Activated CD4-positive, alpha-beta memory T cell treated with anti-CD3 and anti-CD28 coated beads for 36 hours (primary cell): ENCODE measurements around the gene AMZ1. TPM values are rescaled to one million over a fixed set of nuclear protein-coding genes. Genes with fewer than 3 reads are reported as not detected.

Experiments used
- CTCF ChIA-PET: fragments of 350-600 bp; sonication (Branson Sonifier 250); formaldehyde crosslinking; loops from one replicate; lab custom pipeline; 2021; ENCODE audit warnings: antibody characterized with exemption, inconsistent platforms; lab: Charles Lee
- POLR2A ChIA-PET: fragments of 350-600 bp; sonication (Branson Sonifier 250); formaldehyde crosslinking; loops from one replicate; lab custom pipeline; 2021; ENCODE audit warnings: antibody characterized with exemption; lab: Charles Lee
- DNase-seq: peaks from one replicate; pipeline ENCODE4 v3.0.0-alpha.2; 2020
- H3K27ac Mint-ChIP-seq: one replicate; pipeline ENCODE4 v1.8.0; 2021; ENCODE audit warnings: mixed read lengths
- H3K27me3 Mint-ChIP-seq: one replicate; pipeline ENCODE4 v1.8.0; 2021; ENCODE audit warnings: mixed read lengths
- H3K36me3 Mint-ChIP-seq: one replicate; pipeline ENCODE4 v1.8.0; 2021; ENCODE audit warnings: mixed read lengths
- H3K4me1 Mint-ChIP-seq: one replicate; pipeline ENCODE4 v1.8.0; 2021; ENCODE audit warnings: low read depth, mixed read lengths
- H3K4me3 Mint-ChIP-seq: one replicate; pipeline ENCODE4 v1.8.0; 2021; ENCODE audit warnings: mild to moderate bottlenecking, mixed read lengths
- H3K9me3 Mint-ChIP-seq: one replicate; pipeline ENCODE4 v1.8.0; 2021; ENCODE audit warnings: mixed read lengths
- intact Hi-C: fragments of 100-400 bp; cut with micrococcal nuclease; formaldehyde crosslinking; loops from one replicate; pipeline ENCODE4 v1.15.1; 2023
- total RNA-seq, 2 experiments: library from RNA; stranded (reverse); gene quantifications; one replicate each; pipeline ENCODE4 v1.2.3, GENCODE V29; 2021

Gene AMZ1
- total RNA-seq: under 1 TPM; 0.83 to 0.94 TPM

GRCh38 chr7:2687881-2688318, at the start of gene AMZ1:
Gene AMZ1, plus strand, starts transcription at chr7:2688202. Its CDS starts 12,250 bp downstream, at chr7:2700452.
- Mint-ChIP-seq H3K36me3 (no peaks in the 10 kb centered on the region), H3K27ac (no peak within 1 kb of the TSS), H3K4me1 (peaks cover 6% of the 10 kb centered on the region), H3K9me3 (no peaks in the 10 kb centered on the region), H3K27me3 (peaks cover 33% of the 10 kb centered on the region), H3K4me3 (no peak within 1 kb of the TSS)
- intact Hi-C loops: no loop called here
- POLR2A ChIA-PET: interaction anchor here (0.6 kb wide), 1 partner anchor 1448 kb away, joined by 4 read pairs; no protein-coding TSS in a partner anchor
- CTCF ChIA-PET: interaction anchor here (1.0 kb wide), 1 partner anchor 22 kb away, joined by 4 read pairs; no protein-coding TSS in a partner anchor
- DNase-seq: no peak

- ChIA-PET POLR2A (no interaction called here), CTCF (no interaction called here)
- H3K27ac Mint-ChIP-seq: no peak overlapping the region
- H3K36me3 Mint-ChIP-seq: no peaks in the 10 kb centered on the region
- H3K4me1 Mint-ChIP-seq: peaks cover 9% of the 10 kb centered on the region
- DNase-seq: no peak
- no peaks in the 10 kb centered on the region for H3K27me3 Mint-ChIP-seq
- intact Hi-C loops: no loop called here
- H3K4me3 Mint-ChIP-seq: no peak overlapping the region
- no peaks in the 10 kb centered on the region for H3K9me3 Mint-ChIP-seq
These were observed 49.6 kb upstream of the AMZ1 start for GRCh38 chr7:2638224-2638991.

- no peak for DNase-seq
- H3K36me3 Mint-ChIP-seq: no peaks in the 10 kb centered on the region
- intact Hi-C loops: no loop called here
- peaks cover under 1% of the 10 kb centered on the region for H3K4me1 Mint-ChIP-seq
- ChIA-PET POLR2A (no interaction called here), CTCF (no interaction called here)
- no peaks in the 10 kb centered on the region for H3K9me3 Mint-ChIP-seq
- no peak overlapping the region for H3K4me3 Mint-ChIP-seq
- H3K27ac Mint-ChIP-seq: no peak overlapping the region
- H3K27me3 Mint-ChIP-seq: no peaks in the 10 kb centered on the region
These were observed 48.8 kb upstream of the AMZ1 start for GRCh38 chr7:2639181-2639681.

- H3K27ac Mint-ChIP-seq: no peak overlapping the region
- intact Hi-C loops: no loop called here
- H3K36me3 Mint-ChIP-seq: no peaks in the 10 kb centered on the region
- H3K27me3 Mint-ChIP-seq: no peaks in the 10 kb centered on the region
- no peak for DNase-seq
- ChIA-PET POLR2A (no interaction called here), CTCF (no interaction called here)
- no peaks in the 10 kb centered on the region for H3K9me3 Mint-ChIP-seq
- peaks cover 6% of the 10 kb centered on the region for H3K4me1 Mint-ChIP-seq
- H3K4me3 Mint-ChIP-seq: no peak overlapping the region
These were observed 48.1 kb upstream of the AMZ1 start for GRCh38 chr7:2639695-2640481.

- Mint-ChIP-seq H3K4me1 (peaks cover 12% of the 10 kb centered on the region), H3K4me3 (no peak overlapping the region), H3K27me3 (no peaks in the 10 kb centered on the region), H3K36me3 (no peaks in the 10 kb centered on the region), H3K27ac (no peak overlapping the region), H3K9me3 (no peaks in the 10 kb centered on the region)
- ChIA-PET CTCF (no interaction called here), POLR2A (no interaction called here)
- intact Hi-C loops: no loop called here
- no peak for DNase-seq
These were observed 47.5 kb upstream of the AMZ1 start for GRCh38 chr7:2640482-2640830.

GRCh38 chr7:2640846-2641316, 47.1 kb upstream of the AMZ1 start:
- no peak for DNase-seq
- no peak overlapping the region for H3K4me3 Mint-ChIP-seq
- no peaks in the 10 kb centered on the region for H3K27me3 Mint-ChIP-seq
- peaks cover 14% of the 10 kb centered on the region for H3K4me1 Mint-ChIP-seq
- H3K9me3 Mint-ChIP-seq: no peaks in the 10 kb centered on the region
- CTCF ChIA-PET: no interaction called here
- POLR2A ChIA-PET: no interaction called here
- H3K27ac Mint-ChIP-seq: no peak overlapping the region
- intact Hi-C loops: no loop called here
- H3K36me3 Mint-ChIP-seq: no peaks in the 10 kb centered on the region

- intact Hi-C loops: no loop called here
- Mint-ChIP-seq H3K4me3 (no peak overlapping the region), H3K36me3 (no peaks in the 10 kb centered on the region), H3K4me1 (peaks cover 14% of the 10 kb centered on the region), H3K9me3 (no peaks in the 10 kb centered on the region), H3K27me3 (no peaks in the 10 kb centered on the region), H3K27ac (no peak overlapping the region)
- CTCF ChIA-PET: no interaction called here
- POLR2A ChIA-PET: no interaction called here
- DNase-seq: peak; percentile 29
These were observed 46.3 kb upstream of the AMZ1 start for GRCh38 chr7:2641406-2642393.

- H3K27ac Mint-ChIP-seq: no peak overlapping the region
- ChIA-PET POLR2A (interaction anchor here (0.5 kb wide), 1 partner anchor 173 kb away, joined by 4 read pairs; no protein-coding TSS in a partner anchor), CTCF (interaction anchor here (0.6 to 2.3 kb wide), 2 partner anchors 67 to 192 kb away, joined by 3 to 8 read pairs; no protein-coding TSS in a partner anchor)
- no peak overlapping the region for H3K4me3 Mint-ChIP-seq
- DNase-seq: peak; percentile 17
- no peaks in the 10 kb centered on the region for H3K9me3 Mint-ChIP-seq
- H3K4me1 Mint-ChIP-seq: peaks cover 14% of the 10 kb centered on the region
- no peaks in the 10 kb centered on the region for H3K27me3 Mint-ChIP-seq
- H3K36me3 Mint-ChIP-seq: no peaks in the 10 kb centered on the region
- intact Hi-C loops: no loop called here
These were observed 44.4 kb upstream of the AMZ1 start for GRCh38 chr7:2643386-2644219.

GRCh38 chr7:2644220-2644561, 43.8 kb upstream of the AMZ1 start:
- DNase-seq: no peak
- Mint-ChIP-seq H3K27ac (no peak overlapping the region), H3K36me3 (no peaks in the 10 kb centered on the region), H3K4me1 (peaks cover 14% of the 10 kb centered on the region), H3K9me3 (no peaks in the 10 kb centered on the region), H3K27me3 (no peaks in the 10 kb centered on the region), H3K4me3 (no peak overlapping the region)
- intact Hi-C loops: no loop called here
- CTCF ChIA-PET: interaction anchor here (0.6 to 2.3 kb wide), 2 partner anchors 66 to 193 kb away, joined by 3 to 8 read pairs; no protein-coding TSS in a partner anchor
- POLR2A ChIA-PET: interaction anchor here (0.5 kb wide), 1 partner anchor 172 kb away, joined by 4 read pairs; no protein-coding TSS in a partner anchor

- Mint-ChIP-seq H3K27ac (no peak overlapping the region), H3K27me3 (no peaks in the 10 kb centered on the region), H3K36me3 (no peaks in the 10 kb centered on the region), H3K4me1 (peaks cover 14% of the 10 kb centered on the region), H3K4me3 (no peak overlapping the region), H3K9me3 (no peaks in the 10 kb centered on the region)
- intact Hi-C loops: no loop called here
- CTCF ChIA-PET: interaction anchor here (0.6 to 2.3 kb wide), 3 partner anchors 26 to 194 kb away, joined by 3 to 8 read pairs (median 3); no protein-coding TSS in a partner anchor
- no peak for DNase-seq
- POLR2A ChIA-PET: no interaction called here
These were observed 43.3 kb upstream of the AMZ1 start for GRCh38 chr7:2644562-2645273.
